Activated naive CD4-positive, alpha-beta T cell treated with anti-CD3 and anti-CD28 coated beads for 36 hours (primary cell): ENCODE data around the gene OR5M3. TPM values are rescaled to one million over a fixed set of nuclear protein-coding genes. Genes with fewer than 3 reads are reported as not detected.

Source experiments
- CTCF ChIA-PET: fragments of 350-600 bp; sonication (Branson Sonifier 250); formaldehyde crosslinking; loops from one replicate; lab custom pipeline; 2021; ENCODE audit warnings: antibody characterized with exemption; lab: Charles Lee
- DNase-seq: peaks from one replicate; pipeline ENCODE4 v3.0.0-alpha.2; 2020
- H3K27ac Mint-ChIP-seq: one replicate; pipeline ENCODE4 v1.8.0; 2021; ENCODE audit warnings: mild to moderate bottlenecking, mixed read lengths
- H3K27me3 Mint-ChIP-seq: one replicate; pipeline ENCODE4 v1.8.0; 2021; ENCODE audit warnings: low read depth, mixed read lengths
- H3K36me3 Mint-ChIP-seq: one replicate; pipeline ENCODE4 v1.8.0; 2021; ENCODE audit warnings: low read depth, mixed read lengths
- H3K4me1 Mint-ChIP-seq: one replicate; pipeline ENCODE4 v1.8.0; 2021; ENCODE audit warnings: low read depth, mixed read lengths
- H3K4me3 Mint-ChIP-seq: one replicate; pipeline ENCODE4 v1.8.0; 2021; ENCODE audit warnings: mild to moderate bottlenecking, moderate library complexity, mixed read lengths
- H3K9me3 Mint-ChIP-seq: one replicate; pipeline ENCODE4 v1.8.0; 2021; ENCODE audit warnings: mixed read lengths
- intact Hi-C: fragments of 100-400 bp; cut with micrococcal nuclease; formaldehyde crosslinking; loops from one replicate; pipeline ENCODE4 v1.15.1; 2023
- total RNA-seq, 2 experiments: library from RNA; stranded (reverse); gene quantifications; one replicate each; pipeline ENCODE4 v1.2.3, GENCODE V29; 2021

OR5M3 gene
- total RNA-seq, result not detected

DNA sequence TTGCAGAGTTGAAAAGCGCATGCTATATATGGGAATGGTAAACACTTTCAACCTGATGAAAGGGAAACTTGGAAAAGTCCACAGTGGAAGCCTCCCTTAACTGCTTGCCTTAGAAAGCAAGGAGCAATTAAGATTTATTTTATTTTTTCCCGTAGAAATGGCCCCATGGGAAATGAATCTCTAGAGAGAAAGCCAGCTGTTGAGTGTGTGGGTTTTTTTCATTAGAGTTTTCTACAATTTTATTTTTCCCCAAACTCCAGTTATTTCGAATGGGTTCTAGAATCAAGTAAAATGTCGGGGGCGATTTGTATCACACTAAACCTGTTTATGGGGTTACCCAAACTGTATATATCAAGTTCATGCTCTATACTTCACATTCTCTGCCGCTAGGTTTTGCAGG, at the start of gene OR5M3:
OR5M3 (minus strand) TSS at position 101 of the 400 bp plus-strand sequence. CDS start 2,855 bp downstream, outside the sequence.
- no peaks in the 10 kb centered on the region for H3K36me3 Mint-ChIP-seq
- no peaks in the 10 kb centered on the region for H3K4me1 Mint-ChIP-seq
- no peaks in the 10 kb centered on the region for H3K27me3 Mint-ChIP-seq
- no peak within 1 kb of the TSS for H3K27ac Mint-ChIP-seq
- no peak for DNase-seq
- H3K4me3 Mint-ChIP-seq, result no peak within 1 kb of the TSS
- intact Hi-C loops, result no loop called here
- CTCF ChIA-PET, result no interaction called here
- peaks cover 3% of the 10 kb centered on the region for H3K9me3 Mint-ChIP-seq

DNA sequence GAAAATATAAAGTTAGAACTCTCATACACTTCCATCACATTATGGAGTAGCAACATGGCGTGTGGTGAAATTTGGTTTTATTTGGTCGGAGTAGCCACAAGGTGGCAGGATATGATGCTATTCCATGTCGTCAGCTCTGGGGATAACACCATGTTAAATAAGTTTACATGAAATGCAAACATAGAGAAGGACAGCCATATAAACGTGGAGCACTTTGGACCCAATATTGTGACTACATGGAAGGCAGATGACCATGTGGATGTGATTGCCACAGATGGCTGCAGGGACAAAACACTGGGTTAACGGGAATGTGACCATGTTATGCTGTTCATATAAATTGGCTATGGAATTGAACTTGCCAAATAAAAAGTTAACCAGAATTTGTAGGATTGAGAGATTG, 48.9 kb upstream of the OR5M3 start:
- H3K27ac Mint-ChIP-seq, result no peak overlapping the region
- intact Hi-C loops, result no loop called here
- CTCF ChIA-PET, result no interaction called here
- DNase-seq, result no peak
- no peaks in the 10 kb centered on the region for H3K27me3 Mint-ChIP-seq
- H3K4me3 Mint-ChIP-seq, result no peak overlapping the region
- peaks cover 7% of the 10 kb centered on the region for H3K9me3 Mint-ChIP-seq
- H3K36me3 Mint-ChIP-seq, result no peaks in the 10 kb centered on the region
- H3K4me1 Mint-ChIP-seq, result no peaks in the 10 kb centered on the region

DNA sequence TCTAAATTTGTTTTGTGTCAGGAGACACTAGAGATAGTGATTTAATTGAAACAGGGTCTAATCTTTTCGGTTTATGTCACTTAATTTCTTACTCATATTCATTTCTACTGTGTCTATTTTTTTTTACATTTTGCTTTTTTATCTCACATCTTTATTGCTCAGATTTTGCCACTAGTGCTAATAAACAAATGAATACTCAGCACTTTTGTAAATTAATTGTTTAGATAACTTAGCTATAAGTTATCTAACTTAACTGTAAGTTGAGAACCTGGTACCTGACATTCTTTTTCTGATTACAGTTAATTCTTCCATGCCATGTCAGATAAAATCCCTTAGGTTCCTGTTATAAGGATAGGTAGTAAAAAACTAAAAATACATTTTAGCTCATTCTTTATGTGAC, 40.1 kb upstream of the OR5M3 start:
- intact Hi-C loops, result no loop called here
- Mint-ChIP-seq H3K36me3 (no peaks in the 10 kb centered on the region), H3K9me3 (peaks cover 15% of the 10 kb centered on the region), H3K4me3 (no peak overlapping the region), H3K4me1 (no peaks in the 10 kb centered on the region), H3K27ac (no peak overlapping the region), H3K27me3 (no peaks in the 10 kb centered on the region)
- CTCF ChIA-PET, result no interaction called here
- no peak for DNase-seq

DNA sequence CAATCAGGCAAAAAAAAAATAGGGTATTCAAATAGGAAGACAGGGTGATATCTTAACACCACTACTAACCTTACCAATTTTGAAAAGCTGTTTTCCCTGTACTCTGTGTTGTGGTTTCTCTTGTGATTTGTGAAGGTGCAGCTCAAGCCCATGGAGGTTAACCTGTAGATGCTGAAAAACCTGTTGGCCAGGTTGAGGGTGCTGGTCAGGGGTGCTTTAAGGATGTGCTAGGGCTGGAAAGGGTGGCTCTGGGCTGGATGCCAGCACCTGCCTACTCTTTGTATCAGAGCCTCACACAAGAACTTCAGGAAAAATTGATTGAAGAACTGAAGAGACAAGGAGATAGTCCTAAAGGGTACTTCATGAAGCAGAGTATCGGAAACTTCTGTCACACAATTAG, 36.3 kb upstream of the OR5M3 start:
- intact Hi-C loops, result no loop called here
- H3K27ac Mint-ChIP-seq, result no peak overlapping the region

DNA sequence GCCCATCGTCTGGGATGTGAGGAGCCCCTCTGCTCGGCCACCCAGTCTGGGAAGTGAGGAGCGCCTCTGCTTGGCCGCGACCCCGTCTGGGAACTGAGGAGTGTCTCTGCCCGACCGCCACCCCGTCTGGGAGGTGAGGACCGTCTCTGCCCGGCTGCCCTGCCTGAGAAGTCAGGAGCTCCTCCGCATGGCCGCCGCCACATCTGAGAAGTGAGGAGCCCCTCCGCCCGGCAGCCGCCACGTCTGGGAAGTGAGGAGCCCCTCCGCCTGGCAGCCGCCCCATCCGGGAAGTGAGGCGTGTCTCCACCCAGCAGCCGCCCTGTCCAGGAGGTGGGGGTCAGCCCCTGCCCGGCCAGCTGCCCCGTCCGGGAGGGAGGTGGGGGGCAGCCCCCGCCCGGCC, 23.9 kb upstream of the OR5M3 start:
- peaks cover 3% of the 10 kb centered on the region for H3K9me3 Mint-ChIP-seq
- no peaks in the 10 kb centered on the region for H3K27me3 Mint-ChIP-seq
- no peaks in the 10 kb centered on the region for H3K36me3 Mint-ChIP-seq
- no peak overlapping the region for H3K4me3 Mint-ChIP-seq
- no peak for DNase-seq
- intact Hi-C loops, result no loop called here
- no peak overlapping the region for H3K27ac Mint-ChIP-seq
- no peaks in the 10 kb centered on the region for H3K4me1 Mint-ChIP-seq
- CTCF ChIA-PET, result no interaction called here

More for the DNA sequence above, 36.3 kb upstream of the OR5M3 start:
- H3K9me3 Mint-ChIP-seq, result peaks cover 15% of the 10 kb centered on the region
- no peaks in the 10 kb centered on the region for H3K36me3 Mint-ChIP-seq
- no peaks in the 10 kb centered on the region for H3K4me1 Mint-ChIP-seq
- CTCF ChIA-PET, result no interaction called here
- no peak for DNase-seq
- H3K27me3 Mint-ChIP-seq, result no peaks in the 10 kb centered on the region
- H3K4me3 Mint-ChIP-seq, result no peak overlapping the region

DNA sequence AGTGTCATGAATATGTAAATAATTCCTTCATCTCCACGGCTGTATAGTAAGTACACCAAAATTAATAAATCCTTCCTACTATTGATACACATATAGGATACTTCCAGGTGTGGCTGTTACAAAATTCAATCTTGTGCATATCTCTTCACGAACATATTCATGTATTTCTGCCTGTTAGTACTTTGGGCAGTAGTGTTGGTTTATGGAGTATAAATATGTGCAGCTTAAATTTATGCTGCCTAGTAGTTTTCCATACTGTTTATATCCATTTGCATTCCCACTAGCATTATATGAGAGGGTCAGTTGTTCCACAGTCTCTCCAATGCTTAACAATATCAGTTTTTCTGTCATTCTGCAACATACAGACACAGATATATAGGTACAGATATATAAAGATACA, 22.0 kb upstream of the OR5M3 start:
- CTCF ChIA-PET, result interaction anchor here (1.1 kb wide), 1 partner anchor 755 kb away, joined by 3 read pairs; no protein-coding TSS in a partner anchor
- Mint-ChIP-seq H3K4me1 (no peaks in the 10 kb centered on the region), H3K27ac (no peak overlapping the region), H3K36me3 (no peaks in the 10 kb centered on the region), H3K27me3 (no peaks in the 10 kb centered on the region), H3K4me3 (no peak overlapping the region), H3K9me3 (peaks cover 5% of the 10 kb centered on the region)
- intact Hi-C loops, result no loop called here
- DNase-seq, result no peak

DNA sequence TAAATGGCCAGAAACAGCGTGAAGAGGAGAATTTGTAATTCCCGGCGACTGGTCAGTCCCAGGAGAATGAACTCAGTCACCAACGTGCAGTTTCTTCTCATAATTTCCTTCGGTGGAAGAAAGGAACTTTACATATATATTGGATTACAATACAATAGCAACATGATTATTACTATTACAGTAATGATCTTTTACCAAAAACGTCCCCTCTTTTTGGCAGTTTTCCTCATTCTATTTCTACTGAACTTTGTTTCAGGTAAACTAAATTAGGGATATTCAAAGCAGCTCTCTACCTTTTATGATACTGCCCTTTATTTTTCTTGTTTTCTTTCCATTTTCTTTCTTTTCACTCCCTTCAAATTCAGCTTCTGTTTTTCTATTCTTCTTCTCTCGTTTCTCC, 18.1 kb upstream of the OR5M3 start, which contains the start of gene OR5M8:
OR5M8 (minus strand) TSS at position 101 of the 400 bp plus-strand sequence; CDS start at position 101, 0 bp downstream.
- H3K4me1 Mint-ChIP-seq, result no peaks in the 10 kb centered on the region
- H3K27ac Mint-ChIP-seq, result no peak within 1 kb of the TSS
- H3K9me3 Mint-ChIP-seq, result peaks cover 4% of the 10 kb centered on the region
- DNase-seq, result no peak
- CTCF ChIA-PET, result no interaction called here
- H3K36me3 Mint-ChIP-seq, result no peaks in the 10 kb centered on the region
- intact Hi-C loops, result no loop called here
- no peak within 1 kb of the TSS for H3K4me3 Mint-ChIP-seq
- H3K27me3 Mint-ChIP-seq, result no peaks in the 10 kb centered on the region

DNA sequence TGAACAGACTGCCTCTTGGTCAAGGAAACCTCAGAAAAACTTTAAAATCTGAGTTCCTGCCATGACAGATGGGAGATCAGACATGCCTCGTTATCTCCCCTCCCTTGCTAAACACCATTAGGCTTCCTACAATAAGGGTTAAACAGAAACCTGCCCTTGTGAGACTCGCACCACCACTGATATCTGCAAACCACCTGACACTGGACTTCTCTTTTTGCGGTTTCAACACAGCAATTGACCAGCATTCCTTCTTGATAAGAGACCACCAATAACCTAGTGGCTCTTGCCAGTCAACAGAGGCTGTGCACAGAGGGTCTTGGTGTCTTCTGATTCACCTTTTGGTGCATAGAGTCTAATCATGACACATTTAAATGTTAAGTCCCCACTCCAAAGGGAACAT, 13.6 kb upstream of the OR5M3 start:
- H3K27ac Mint-ChIP-seq, result no peak overlapping the region
- H3K9me3 Mint-ChIP-seq, result peaks cover 11% of the 10 kb centered on the region
- DNase-seq, result no peak
- H3K36me3 Mint-ChIP-seq, result no peaks in the 10 kb centered on the region
- CTCF ChIA-PET, result no interaction called here
- intact Hi-C loops, result no loop called here
- no peak overlapping the region for H3K4me3 Mint-ChIP-seq
- H3K27me3 Mint-ChIP-seq, result no peaks in the 10 kb centered on the region
- no peaks in the 10 kb centered on the region for H3K4me1 Mint-ChIP-seq

DNA sequence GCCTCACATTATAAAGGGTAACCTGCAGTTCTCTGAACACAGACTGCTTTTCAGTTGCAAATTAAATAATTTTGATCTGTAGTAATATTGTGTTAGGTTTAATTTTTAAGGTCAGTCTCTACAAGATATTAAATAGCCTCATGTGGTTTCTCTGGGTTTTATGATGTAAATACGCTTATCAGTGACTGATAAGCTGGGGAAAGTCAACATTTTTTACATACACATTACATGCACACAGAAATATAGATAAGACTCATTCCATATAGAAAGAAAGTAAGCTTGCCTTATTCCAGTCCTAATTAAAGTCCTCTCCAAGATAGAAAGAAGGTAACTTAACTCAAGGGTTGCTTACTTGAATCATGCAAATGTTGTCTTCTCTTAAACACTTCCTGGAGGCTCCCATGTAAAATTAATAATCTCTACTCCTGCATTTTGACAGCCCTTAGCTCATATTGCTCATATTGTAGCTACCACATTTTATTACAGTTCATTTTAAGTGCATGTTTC, 1.6 kb upstream of the OR5M3 start:
- Mint-ChIP-seq H3K9me3 (peaks cover 3% of the 10 kb centered on the region), H3K4me1 (no peaks in the 10 kb centered on the region), H3K27ac (no peak overlapping the region), H3K36me3 (no peaks in the 10 kb centered on the region), H3K4me3 (no peak overlapping the region), H3K27me3 (no peaks in the 10 kb centered on the region)
- no peak for DNase-seq
- intact Hi-C loops, result no loop called here
- CTCF ChIA-PET, result no interaction called here

DNA sequence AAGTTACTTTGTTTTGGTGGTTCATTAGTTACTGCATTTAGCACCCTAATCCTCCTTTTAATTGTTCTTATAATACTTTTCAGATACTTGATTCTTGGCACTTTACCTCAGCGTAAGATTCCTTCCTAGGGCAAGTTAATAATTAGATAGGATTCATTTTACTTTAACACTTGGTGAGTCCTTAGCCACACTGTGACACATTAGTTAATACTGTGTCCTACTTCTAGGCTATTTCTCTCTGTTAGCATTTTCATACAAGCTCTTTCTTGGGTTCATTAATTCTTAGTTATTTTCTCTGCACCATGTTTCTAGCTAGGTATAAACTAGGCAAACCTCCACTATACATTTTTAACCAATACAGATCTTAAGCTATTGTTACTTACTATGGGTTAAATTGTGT, 16.1 kb downstream of the OR5M3 start:
- Mint-ChIP-seq H3K4me1 (no peaks in the 10 kb centered on the region), H3K27me3 (no peaks in the 10 kb centered on the region), H3K36me3 (no peaks in the 10 kb centered on the region), H3K4me3 (no peak overlapping the region), H3K27ac (no peak overlapping the region), H3K9me3 (peaks cover 3% of the 10 kb centered on the region)
- DNase-seq, result no peak
- CTCF ChIA-PET, result no interaction called here
- intact Hi-C loops, result no loop called here

DNA sequence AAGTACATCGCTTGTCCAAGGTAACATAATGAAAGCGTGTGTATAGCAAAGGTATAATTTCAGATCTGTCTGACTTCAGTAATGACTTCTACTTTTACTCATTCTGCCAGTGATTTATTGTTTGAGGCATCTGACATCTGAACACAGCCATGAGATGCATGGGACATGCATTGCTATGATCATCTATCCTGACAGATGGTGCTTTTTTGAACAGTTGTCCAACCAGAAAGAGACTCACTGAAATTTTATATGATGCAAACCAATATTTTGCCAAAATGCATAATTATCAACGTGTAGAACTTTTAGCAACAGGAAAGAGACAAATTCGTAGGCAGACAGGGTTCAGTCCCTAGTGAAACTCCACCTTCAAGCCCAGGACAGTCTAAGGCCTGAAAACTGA, 19.6 kb downstream of the OR5M3 start:
- Mint-ChIP-seq H3K4me3 (no peak overlapping the region), H3K36me3 (no peaks in the 10 kb centered on the region), H3K4me1 (no peaks in the 10 kb centered on the region), H3K27ac (no peak overlapping the region), H3K9me3 (peaks cover 12% of the 10 kb centered on the region), H3K27me3 (no peaks in the 10 kb centered on the region)
- no peak for DNase-seq
- intact Hi-C loops, result no loop called here
- CTCF ChIA-PET, result no interaction called here
